NK-92 (cell line): ENCODE data around the gene PPP2R2B.
"Not testable (repeated sequence)": the region's sequence is repeated elsewhere in the genome, so short reads cannot be mapped to it uniquely, and the experiment has no call there.

Experiments used
- DNase-seq: peaks from one replicate; lab custom pipeline; 2025; ENCODE audit not compliant: unreplicated experiment; lab: John Stamatoyannopoulos, UW

PPP2R2B gene

DNA sequence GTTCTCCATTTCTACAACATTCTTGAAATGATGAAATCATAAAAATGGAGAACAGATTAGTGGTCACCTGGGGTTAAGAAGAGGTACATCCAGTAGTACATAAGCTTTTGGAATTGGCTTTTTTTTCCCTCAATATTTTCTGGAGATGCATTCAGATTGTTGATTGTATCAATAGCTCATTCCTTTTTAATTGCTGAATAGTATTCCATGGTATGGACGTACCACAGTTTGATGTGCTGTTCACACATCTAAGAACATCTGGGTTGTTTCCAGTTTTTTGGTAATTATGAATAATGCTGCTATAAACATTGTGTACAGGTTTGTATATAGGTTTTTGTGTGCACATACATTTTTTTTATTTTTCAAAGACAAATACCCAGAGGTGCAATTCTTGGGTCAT lies 130.0 kb downstream of the PPP2R2B start:
- no peak for DNase-seq

DNA sequence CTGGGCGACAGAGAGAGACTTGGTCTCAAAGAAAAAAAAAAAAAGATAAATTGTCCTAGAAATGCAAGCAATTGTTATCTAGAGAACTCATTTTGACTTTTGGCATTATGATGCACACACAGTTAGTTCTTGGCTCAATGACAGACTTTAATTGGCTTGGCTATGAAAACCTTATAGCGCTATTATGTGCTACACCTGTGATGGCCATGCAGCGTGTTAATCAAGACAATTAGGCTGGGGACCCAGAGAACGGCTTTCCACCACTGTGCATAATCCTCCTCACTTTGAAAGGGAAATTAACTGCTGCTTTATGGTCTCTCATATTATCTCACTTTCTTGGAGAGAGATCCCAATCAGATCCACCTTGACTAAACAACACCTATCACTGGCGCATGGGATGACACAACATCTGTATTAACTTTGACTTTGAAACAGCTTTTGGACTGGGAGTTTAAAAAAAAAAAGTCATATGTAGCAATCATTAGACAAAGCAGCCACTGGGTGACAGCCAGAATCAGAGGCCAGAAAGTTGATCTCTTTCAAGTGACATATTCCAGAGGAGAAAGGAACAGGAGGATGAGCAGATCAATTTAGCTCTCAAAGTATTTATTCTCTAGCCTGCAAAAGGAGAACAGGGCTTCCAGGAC lies 132.5 kb downstream of the PPP2R2B start:
- DNase-seq, result no peak

DNA sequence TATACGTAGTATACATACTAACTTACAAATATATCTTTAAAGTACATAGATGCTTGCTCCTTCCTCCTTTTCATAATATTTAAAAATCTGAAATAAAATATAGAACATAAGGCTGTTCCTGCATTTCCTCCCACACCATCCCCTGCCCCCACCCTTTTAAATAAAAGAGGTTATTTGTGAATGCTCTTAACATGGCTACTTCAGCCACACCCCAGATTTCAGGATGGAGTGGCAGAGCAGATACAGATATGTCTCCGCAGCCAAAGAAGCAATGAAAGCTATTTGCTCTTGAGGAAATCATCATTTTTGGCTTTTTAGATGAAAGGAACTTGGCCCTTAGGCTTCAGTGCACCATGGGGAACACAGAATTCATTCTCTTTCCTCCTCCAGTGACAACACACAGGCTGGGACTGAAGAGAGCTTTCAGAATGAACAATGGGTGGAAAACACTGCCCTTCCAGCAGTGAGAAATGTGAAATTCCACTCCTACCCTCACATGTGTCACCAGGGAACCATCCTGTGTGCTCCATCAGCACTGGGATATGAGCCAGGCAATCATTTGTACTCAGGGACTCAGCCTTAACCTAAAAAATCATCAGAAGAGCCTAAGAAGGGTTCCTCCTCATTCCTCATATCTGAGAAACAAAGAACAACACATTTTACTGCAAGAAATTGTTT lies 134.3 kb downstream of the PPP2R2B start:
- no peak for DNase-seq

DNA sequence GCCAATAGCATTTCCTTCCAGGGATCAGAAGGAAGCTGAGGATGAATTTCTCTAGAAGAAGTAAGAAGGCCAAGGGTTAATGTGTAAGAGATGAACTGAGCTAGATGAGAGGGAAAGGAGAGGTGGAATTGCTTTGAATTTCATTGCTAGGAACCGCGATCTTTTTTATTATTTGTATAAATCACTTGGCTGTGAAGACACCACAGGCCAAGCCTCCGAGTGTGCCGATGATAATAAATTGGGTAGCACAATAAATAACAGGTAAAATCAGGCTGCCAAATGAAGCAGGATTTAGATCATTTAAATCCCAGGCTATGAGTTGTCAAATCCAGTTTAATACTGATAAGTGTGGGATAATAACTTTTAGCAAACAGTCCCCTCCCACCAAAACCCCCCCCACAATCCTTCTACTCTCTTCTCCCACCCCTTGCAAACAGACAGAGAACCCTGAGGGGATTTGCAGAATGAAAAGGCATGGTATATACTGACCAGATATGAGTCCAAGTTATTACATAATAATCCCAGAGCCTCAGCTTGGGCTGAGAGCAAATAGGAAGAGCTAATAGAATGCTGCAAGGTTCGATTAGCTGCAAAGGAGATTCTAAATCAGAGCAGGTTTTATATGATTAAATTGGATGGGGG lies 143.5 kb downstream of the PPP2R2B start:
- DNase-seq, result no peak

DNA sequence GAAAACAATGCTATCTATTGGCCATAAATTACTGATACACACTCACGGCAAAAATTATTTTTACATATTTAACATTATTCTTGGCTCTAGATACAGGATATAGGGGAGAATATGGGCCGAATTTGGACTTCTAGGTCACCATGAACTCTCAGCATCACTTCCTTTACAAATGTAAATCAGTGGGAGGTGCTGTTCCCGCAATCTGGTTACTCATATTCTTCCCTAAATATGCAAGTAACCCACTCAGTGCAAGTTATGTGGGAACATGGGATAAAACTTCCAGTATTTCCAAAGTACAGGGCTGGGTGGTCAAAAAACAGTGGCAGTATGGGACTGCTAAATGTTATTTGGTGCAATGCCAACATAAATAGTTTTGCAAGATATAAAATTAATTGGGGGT lies 145.6 kb downstream of the PPP2R2B start:
- no peak for DNase-seq

DNA sequence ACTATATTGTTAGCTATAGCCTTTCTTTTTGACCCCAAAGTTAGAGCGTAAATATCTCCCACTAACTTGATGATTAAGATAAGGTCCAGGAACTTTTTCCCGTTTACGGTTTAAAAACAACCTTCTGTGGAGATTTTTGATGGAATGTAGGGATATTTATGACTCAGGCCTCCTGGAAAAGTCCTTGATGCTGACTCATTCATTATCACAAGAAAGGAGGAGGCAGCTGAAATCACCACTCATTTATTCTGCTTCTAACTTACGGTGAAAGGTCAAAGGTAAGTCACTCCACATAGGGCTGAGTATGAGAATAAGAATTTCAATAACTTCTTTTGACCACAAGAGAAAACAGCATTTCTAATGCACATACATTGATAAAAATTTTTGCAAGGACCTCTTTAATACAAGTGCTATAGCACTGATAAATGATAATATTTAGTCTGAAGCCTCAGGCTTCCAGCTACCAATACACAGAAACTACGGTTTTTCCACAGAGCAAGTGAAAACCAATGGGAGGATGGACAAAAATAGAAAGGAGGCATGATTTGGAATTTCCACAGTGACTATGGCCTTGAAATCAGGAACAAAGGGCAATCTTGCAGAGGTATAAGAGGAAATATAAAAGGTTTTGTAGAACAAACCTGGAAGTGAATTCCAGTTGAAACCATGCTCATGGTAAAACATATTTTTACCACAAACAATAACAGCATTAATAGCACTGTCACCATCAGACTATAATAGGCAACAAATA lies 146.5 kb downstream of the PPP2R2B start:
- DNase-seq, result no peak

DNA sequence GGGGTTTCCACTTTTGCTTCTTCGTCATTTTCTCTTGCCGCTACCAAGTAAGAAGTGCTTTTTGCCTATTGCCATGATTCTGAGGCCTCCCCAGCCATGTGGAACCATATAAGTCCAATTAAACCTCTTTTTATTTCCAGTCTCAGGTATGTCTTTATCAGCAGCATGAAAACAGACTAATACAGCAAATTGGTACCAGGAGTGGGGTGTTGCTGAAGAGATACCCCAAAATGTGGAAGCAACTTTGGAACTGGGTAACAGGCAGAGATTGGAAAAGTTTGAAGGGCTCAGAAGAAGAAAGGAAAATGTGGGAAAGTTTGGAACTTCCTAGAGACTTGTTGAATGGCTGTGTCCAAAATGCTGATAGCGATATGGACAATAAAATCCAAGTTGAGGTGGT lies 149.8 kb downstream of the PPP2R2B start:
- not testable (repeated sequence) for DNase-seq

DNA sequence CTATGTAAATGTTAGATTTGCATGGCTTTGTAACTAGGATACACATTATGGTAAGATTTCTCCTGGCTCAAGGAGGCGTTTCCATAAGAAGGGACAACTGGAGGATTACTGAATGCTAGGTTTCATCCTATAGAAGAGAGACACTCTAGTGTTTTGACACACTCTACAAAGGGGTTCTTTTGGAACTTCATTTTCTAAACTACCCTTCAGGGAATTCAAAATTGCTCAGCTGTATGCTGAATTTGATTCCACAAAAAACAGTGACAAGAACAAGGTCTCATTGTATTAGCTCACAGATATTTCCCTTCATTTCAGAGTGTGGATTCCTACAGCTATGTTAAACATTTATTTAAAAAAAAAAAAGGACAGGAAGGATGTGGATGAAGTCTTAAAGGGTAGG lies 151.7 kb downstream of the PPP2R2B start:
- DNase-seq, result no peak

DNA sequence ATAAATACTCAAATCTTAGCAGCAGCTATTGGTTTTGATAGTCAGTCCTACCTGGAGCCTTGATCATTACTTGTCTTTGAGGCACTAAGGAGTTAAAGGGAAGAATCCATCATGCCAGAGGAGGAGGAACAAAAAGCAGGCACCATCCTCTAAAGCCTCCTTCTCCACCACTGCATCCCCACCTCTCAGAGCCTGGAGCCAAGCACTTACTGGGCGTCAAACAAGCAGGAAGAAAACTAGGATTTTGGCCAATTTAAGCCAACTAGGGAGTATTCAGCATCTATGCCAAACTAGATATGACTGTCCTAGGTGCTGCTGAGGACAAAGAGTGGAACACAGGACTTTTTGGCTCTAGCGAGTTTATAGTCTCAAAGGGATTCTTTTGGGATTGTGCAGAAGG lies 152.5 kb downstream of the PPP2R2B start:
- no peak for DNase-seq

DNA sequence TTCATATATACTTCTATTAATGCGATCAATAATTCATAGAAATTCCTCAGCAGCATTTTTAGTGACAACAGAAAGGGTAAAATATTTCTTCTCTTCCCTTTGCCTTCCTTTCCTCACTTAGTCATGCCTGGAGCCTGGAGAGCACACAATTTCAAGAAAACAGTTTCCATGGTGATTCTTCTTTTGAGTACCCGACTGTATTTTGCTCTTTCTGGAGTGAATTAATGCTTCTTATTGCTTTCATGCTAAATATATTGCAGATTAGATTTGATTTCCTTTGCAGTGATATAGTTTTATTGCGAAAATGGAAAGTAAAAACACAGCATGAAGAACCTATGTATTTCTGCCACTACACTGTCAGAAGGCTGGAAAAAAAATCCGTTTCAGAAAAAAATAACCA lies 153.5 kb downstream of the PPP2R2B start:
- no peak for DNase-seq

DNA sequence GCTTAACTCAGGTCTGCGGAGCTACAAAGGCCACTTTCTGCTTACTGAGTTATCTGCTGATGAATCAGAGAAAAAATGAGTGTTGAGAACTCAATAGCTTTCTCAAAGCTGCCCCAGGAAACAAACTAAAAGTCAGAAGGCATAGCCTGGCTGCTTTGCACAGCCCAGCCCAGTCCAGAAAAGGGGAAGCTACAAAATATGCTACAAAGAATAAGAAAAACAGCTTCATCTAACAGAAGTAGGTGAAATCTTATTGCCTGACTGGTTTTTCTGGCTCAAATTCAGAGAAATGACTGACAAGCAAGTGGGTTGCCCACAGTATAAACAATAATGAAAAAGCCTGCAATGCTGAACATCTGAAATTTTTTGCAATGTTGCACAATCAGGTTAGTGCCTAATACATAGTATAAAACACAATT lies 156.2 kb downstream of the PPP2R2B start:
- DNase-seq, result no peak

DNA sequence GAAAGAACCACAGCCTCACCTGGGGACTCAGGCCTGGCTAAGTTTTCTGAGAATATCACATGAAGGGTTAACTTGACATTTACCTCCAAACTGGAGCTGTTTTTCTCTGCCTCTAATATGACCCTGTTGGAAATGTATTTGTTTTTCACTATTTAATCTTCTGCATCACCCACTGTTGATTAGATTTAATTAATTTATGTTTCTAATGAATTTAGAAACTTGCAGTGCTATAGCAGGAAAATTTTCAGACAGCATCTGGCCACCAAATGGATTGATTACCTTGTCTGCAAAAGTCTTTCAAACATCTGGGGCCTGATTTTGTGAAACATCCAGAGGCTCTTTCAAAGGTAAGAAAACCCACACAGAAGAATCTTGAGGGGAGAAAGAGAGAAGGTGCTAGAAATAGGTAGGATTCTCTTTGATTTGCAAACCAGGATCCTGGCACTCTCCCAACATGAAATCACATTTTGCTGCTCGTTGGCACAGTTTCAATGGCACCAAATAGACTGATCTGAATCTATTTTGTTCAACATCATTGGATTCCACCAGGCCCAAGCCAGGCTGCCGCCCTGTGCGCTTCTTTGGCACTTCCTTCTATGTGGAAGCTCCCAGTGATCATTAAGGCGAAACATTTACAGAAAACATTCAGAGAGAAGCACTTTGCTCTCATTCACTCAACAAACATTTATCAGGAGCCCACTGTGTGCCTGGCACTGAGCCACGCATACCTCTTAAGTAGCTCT lies 157.3 kb downstream of the PPP2R2B start:
- no peak for DNase-seq

DNA sequence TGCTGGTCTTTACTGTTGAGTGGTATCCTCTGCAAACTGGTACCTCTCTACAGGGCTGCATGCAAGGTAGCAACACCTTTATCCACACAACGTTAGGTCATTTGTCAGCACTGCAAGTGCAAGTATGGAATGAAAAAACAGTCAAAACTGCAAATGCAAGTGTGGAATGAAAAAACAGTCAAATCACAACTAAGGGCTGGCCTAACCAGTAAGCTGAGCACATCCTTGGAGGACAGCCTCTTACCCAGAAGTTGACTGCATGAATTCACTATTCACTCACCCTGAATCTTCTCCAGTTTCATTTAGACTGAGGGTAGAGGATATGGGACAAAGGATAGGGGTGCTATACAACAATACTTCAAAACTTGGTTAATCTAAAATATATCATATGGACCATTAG lies 158.4 kb downstream of the PPP2R2B start:
- DNase-seq, result no peak

DNA sequence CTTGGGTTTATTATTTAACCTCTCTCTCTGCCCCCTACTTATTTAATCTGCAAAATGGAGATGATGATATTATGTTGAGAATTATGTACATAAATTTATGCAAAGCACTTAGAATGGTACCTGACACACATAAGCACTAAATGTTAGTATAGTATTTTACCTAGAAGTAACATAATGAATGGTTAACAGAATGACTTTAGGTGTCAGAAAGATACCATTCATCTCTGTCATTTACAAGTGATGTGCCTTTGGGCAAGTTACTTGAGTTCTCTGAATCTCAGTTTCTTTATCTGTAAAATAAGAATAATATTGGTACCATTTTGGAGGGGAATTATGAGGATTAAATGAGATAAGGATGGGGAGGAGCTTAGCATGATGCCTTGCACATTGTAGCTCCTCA lies 159.4 kb downstream of the PPP2R2B start:
- DNase-seq, result no peak

DNA sequence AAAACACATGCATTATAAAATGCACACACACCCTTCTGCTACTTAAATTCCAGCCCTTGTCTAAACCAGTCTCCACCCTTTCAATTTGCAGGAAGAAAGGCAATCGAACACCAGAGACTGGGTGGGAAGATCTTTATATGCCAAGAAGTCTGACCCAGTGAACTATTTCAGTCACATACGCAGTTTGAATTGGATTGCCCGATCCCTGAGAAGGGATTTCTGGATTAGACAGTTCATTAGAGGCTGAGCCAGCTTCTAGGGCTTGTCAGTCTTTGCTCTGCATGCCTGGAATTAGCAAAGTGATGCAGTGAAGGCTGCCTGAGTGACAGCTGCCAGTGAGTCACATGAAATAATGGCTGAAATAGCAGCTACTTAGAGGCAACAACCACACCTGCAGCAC lies 159.9 kb downstream of the PPP2R2B start:
- DNase-seq, result no peak

DNA sequence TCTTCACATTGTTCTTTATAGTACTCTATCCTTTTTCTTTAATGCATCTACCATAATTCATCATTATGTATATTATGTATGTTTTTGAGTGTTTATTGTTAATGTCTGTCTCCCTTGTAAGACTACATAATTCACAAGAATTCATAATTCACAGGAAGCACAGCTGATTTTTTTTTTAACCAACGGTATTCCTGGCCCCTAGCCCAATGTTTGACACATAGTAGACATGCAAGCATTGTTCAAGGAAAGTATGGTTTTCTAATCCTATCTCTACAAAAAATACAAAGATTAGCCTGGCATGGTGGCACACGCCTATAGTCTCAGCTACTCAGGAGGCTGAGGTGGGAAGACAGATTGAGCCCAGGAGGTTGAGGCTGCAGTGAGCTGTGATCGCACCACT lies 160.6 kb downstream of the PPP2R2B start:
- DNase-seq, result no peak

DNA sequence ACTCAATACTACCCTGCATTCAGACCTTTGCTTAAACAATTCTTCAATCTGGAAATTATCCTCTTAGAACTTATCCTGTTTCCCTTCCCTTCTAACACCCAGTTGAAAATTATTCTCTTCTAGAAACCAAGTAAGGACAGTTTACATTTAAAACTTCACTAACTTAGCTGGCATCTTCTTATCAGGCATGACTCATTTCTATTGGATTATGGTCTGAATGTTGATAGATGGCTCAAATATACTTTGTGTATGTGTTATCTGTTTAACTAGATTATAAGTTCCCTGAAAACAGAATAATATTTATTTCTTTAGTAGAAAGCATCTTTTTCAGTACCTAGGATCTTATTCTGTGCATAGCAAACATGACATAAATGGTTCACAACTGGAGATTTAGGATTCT lies 161.9 kb downstream of the PPP2R2B start:
- DNase-seq, result no peak

DNA sequence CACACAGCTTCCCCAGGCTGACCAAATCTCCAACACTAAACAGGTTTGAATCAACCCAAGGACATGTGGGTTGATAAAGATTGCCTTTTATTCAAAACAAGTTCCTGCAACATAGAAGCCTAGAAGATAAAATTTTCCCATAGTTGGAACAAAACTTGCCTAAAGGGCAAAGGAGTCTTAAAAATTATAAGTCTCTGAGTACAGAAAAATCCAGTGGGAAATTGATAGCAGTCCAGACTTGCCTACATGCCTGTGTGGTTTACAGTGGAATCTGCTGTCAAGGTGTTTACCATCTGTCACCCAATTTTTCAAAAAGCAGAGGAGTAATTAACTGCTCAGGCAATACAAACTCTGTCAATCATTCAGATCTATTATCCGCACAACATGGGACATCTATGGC lies 168.2 kb downstream of the PPP2R2B start:
- no peak for DNase-seq

DNA sequence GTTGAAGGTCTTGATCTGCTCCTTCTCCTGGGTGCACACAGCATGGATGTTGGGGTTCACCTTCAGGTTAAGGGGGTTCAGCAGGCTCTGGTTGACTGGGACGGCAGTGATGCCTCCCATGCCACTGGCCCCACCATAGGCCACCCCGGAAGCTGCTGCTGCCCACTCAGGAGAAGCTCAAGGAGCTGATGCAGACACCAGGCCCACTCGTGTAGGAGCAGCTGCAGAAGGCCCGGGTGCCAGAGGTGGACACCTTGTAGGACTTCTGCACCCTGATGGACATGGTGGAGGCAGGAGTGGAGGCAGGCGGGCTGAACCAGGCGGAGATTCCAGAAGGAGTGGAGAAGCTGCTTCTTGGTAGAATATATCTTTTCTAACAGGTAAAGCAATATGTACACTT lies 171.2 kb downstream of the PPP2R2B start:
- DNase-seq, result no peak

DNA sequence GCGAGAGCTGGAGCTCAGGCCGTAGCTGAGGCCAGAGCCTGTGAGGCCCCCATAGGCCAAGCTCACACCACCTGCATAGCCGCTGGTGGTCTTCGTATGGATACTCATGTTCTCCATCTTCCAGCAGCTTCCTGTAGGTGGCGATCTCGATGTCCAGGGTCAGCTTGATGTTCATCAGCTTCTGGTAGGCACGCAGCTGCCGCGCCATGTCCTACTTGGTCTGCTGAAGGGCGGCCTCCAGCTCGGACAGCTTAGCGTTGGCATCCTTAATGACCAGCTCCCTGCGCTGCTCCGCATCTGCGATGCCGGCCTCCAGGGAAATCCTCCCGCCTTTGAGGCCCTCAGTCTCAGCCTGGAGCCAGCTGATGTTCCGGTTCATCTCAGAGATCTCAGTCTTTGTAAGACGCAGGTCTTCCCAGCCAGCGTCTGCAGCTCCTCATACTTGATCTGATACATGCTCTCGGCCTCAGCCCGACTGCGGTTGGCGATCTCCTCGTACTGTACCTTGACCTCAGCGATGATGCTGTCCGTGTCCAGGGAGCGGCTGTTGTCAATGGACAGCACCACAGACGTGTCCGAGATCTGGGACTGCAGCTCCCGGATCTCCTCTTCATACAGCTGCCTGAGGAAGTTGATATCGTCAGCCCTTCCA lies 172.1 kb downstream of the PPP2R2B start:
- DNase-seq, result no peak
